GM19324 (cell line): Measurements from ENCODE around the gene HLA-DMB.
"Not testable (repeated sequence)": the region's sequence is repeated elsewhere in the genome, so short reads cannot be mapped to it uniquely, and the experiment has no call there.

Source experiments
- ATAC-seq: cut with Tn5 transposase; IDR thresholded peaks from one replicate; pipeline ENCODE4 v1.9.1; 2021; ENCODE audit warnings: mild to moderate bottlenecking, moderate library complexity; ENCODE audit not compliant: unreplicated experiment, low FRiP score

The HLA-DMB gene

DNA sequence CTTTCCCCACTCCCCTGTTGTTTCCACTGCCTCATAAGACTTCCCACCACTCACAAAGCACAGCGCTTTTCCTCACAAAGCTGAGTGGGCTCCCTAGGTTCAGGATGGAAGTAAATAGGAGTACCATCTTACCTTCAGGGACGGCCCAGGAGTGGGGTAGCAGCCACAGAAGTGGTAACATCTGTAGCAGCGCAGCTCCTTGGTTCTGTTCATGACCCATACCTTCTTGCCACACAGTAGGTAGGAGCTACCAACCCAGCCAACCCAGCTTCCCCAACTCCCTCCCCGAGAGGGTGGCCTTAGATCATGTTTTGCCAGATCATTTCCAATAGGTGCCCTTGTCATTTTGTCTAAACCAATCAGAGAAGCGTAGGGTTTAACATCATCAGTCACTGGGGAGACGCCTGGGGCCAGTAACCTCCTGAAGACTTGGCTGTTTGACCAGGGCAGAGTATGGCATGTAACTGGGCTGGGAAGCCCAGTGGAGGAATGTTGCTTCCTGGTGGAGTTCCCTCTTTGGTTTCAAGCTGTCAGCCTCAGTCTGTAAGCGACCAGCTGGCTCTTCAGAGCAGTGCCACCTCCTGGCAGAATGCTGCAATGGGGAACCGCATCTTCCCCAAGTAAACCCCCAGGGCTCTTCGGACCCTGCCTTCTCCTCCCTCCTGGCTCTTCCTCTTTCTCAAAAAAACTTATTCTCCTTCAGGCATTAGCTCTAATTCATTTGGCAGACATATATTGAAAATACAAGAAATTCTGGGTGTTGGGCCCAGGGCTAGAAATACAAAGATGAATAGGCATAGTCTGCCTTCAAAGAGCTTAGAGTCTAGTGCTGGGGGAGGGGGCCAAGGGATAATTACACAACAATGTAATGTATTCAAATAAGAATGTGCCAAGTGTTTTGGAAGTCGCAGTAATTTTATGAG is 12.2 kb upstream of the HLA-DMB start, which contains the start of gene HLA-DMA:
Gene HLA-DMA, minus strand, starts transcription at position 281 of the 923 bp plus-strand sequence. Its CDS starts 61 bp downstream, at position 220.
- peak; percentile 83 for ATAC-seq

DNA sequence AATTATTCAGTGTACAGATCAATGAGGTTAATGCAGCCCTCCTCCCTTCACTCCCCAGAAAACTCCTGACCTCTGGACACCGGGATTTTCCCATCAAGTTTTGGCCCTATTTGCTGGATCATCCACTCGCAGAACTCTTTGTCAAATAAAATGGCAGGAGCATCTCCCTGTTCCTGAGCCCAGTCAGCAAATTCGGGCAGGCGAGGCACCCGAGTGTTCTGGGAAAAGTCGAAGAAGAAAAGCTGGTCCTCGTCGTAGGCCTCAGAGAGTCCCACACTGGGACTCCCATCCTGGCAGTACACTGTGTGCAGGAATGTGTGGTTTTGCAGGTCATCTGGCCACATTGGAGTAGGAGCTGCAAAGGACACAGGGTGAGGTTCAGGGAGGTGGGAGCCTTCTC is 9.6 kb upstream of the HLA-DMB start:
- ATAC-seq: no peak

DNA sequence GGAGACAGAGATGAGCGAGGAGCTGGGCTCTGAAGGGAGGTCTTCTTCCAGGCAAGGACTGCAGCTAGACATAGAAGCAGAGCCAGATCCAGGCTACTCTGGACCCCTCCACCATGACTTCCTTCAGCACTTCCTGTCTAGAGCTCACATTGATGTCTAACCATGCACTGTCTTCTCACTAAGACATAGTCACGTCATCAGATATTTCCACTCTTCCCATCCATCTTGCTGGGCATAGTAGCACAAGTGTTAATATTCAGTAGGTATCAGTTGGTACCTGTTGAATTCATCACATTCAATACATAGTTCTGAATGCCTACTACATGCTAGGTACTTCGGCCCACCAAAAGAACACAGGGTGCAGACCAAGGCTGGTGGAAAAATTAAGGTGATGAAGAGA is 9.2 kb upstream of the HLA-DMB start:
- ATAC-seq: no peak

DNA sequence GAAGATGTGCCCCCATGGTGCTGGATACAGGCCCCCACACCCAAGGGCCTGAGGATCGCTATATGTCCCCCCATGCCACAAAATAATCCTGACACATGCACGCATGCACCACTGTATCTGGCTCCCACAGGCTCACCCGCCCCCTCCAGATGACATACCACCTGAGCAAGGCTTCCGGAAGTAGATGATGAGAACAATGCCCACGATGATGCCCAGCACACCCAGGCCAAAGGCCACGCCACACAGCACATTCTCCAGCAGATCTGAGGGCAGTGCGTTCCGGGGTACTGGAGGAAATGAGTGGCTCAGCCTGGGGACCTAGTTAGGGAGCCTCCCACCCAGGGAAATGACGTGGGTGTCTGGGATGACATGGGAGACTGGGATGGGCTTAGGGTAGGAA is 8.3 kb upstream of the HLA-DMB start:
- ATAC-seq: no peak

DNA sequence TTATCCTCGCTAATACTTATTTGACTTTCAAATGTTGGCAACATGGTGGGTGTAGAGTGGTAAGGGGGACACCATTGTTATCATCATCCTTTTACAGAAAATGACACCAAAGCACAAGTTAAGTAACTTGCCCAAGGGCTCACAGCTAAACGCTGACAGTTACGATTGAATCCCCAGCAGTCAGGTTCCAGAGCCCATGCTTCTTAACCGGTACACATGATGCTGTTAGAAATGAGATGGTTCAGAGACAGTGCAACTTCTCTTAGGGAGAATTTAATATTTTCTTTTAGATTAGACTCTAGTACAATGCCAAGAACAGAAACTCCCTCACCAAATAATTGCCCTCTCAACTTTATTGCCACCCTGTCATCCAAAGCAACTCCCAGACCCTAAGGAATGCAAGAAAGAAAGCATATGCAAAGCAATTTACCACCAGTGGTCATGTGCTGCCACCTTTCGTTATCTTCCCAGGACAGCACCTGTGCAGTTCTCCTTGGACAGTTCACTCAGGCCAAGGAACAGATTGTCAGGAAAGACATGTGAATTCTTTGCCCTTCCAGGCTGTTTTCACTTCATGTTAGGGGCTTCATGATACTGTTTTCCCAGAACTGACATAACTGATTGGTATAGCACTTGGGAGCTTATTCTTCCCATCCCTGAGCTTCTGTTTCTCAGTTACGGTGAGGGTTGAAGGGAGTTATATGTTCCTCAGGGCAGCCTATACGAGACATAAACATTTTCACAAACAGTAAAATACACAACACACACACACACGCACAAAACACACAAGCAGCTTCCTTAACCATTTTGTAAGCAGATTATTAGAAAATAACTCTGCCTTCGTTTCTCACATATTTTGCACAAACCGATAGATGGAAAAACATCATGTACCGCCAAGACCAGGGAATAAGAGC is 7.0 kb upstream of the HLA-DMB start:
- ATAC-seq: no peak

DNA sequence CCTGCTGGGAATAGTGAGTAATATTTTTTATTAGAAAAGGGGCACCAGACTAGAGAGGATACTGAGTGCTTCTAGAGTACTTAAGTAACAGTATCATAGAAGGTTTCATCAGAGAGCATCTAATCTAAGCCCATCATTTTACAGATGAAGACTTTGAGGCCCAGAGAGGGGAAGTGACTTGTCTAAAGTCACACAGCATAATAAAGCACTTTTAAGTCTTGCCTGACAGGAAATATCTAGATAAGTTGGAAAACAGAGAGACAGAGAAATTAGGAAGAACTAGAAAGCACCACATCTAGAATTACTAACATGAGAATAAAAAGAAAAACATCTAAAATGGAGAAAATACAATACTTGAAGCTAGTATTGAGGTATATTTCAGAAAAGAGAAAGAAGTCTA is 6.1 kb upstream of the HLA-DMB start:
- no peak for ATAC-seq

DNA sequence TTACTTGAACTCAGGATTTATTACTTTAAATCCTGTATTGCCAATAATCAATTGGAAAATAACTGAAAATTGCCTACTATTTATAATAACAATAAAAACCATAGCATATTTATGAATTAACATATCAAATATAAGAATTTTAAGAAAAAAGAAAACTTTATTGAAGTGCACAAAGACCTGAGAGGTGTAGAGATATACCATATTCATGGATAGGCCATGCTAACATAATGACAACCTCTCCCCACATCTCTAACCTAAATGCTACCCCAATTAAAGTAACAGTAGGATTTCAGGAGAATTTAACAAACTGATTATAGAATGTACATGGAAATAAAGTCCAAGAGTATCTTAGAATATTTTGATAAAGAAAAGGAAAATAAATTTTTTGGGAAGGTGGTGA is 5.1 kb upstream of the HLA-DMB start:
- no peak for ATAC-seq

DNA sequence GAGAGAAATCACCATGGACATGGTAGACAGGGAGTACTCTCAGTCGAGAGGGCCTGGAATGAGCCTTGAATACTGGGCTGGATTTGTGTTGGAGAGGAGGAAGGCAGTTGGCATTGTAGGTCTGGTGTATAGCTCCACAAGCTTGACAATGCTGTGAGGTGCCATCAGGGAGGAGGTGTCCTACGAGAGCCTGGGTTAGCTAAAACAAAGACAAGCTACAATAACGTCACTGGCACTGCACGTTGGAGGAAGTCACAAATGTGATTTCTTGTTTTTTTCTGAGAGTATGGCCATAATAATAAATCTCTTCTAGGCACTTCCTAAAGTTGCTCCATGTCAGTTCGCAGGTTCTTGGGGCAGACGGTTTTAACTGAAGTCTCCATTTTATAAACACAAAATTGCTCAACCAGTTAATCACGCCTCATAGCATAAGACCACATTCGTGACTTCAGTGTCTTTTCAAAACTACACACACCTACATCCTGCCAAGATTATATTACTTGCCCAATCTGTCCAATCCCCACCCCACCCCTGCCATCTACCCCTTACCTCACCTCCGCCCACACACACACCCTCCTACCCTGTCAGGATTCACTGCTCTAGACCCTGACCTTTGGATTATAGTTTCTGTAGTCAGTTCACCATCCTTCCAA is 4.4 kb upstream of the HLA-DMB start:
- no peak for ATAC-seq

DNA sequence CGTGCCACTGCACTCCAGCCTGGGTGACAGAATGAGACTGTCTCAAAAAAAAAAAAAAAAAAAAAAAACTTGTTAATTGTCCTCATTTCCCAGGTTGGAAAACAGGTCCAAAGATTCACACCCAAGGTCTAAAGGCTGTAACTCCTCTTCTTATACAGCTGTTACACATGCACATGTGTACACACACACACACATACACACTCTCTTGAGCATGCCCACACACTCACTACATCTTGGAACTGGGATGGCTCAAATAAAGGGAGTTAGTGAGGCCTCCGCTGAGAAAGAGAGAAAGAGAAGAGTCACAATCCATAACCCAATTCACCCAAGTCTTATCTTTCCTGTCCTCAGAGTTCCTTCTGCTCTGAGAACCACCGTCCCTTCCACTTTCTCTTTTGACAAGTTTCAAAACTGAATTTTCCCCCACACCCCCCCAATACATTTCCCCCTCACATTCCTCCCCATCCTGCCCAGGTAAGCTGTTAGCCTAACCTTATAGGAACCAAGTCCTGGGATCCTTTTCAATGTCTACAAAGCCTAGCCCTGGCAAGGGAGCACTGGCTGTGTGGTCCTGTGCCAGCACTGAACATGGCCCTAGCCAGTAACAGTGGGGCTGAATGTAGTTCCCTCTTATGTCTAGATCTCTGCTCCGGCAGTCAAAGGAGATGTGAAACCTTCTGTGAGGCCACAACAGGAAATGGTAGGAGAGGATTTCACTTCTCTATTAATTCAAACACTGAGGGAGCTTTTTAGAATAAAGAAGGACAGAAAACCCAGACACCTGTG is 3.2 kb upstream of the HLA-DMB start:
- peak; percentile 45 for ATAC-seq

DNA sequence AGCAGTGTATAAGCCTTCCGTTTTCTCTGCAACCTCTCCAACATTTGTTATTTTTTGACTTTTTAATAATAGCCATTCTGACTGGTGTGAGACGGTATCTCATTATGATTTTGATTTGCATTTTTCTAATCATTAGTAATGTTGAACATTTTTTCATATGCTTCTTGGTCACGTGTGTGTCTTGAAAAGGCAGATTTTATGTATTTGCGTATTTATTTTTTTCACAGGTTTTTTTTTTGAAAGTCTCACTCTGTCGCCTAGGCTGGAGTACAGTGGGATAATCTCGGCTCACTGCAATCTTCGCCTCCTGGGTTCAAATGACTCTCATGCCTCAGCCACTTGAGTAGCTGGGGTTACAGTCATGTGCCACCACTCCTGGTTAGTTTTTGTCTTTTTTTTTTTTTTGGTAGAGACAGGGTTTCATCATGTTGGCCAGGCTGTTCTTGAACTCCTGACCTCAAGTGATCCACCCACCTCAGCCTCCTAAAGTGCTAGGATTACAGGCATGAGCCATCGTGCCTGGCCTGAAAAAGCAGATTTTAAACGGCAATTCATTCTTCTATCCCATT is 1.8 kb upstream of the HLA-DMB start:
- not testable (repeated sequence) for ATAC-seq

DNA sequence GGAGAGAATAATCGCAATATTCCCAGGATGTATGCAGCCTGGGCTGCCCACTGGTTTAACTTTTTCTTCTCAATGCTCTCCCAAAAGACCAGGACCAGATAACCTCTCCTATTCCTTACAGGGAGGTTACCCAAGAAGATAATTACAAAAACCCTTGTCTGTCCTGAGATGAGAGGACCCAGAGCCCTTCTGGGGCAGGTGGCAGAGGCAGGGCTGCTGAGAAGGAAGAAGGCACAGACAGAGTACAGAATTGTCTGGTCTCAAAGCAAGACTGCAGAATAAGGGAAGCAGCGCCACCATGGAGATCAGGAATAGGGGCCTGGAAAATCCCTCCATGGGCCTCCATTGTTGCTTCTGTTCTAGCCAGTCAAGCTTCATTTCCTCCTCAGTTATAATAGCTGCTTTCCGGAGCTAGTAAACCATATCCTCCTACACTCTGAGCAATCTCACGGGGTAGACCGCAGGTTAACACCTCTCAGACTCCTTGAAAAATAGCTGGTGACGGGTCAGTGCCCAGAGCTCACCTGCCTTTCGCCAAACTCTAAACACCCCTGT is 463 bp upstream of the HLA-DMB start:
- peak; percentile 54 for ATAC-seq

DNA sequence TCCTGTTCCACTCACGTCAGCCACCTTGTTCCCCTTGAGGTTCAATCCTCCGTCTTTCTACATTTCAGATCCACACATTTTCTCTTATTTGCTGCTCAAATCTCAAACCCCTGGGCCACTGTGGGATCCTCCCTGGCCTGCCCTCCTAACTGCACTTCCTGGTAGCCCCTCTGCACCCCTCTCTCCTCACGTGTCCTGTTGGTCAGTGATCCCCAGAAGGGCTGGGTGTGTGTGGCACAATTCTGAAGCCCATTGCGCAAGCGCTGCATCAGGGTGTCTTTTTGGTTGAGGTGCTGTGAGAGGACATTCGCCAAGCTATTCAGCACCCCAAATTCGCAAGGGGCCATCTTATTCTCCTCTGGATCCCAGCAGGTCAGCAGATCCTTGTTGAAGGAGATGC is 2.3 kb downstream of the HLA-DMB start:
- no peak for ATAC-seq

DNA sequence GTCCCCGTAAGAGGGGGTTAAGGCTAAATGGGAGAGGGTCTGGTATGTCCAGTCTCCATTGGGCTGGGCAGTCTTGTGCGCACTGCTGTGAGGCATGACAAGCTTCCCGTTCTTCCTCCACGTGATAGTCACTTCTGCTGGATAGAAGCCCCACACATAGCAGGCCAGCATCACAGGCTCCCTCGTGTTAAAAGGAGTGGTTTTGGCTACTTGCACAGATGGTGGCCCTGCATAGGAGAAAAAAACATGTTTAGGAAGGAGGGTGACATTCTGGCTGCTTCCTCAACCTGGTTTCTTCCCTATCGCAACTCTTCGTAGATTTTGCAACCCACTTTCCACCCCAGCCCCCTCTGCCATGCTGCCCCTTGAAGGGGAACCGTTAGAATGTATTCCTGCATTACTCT is 3.6 kb downstream of the HLA-DMB start:
- ATAC-seq: no peak

DNA sequence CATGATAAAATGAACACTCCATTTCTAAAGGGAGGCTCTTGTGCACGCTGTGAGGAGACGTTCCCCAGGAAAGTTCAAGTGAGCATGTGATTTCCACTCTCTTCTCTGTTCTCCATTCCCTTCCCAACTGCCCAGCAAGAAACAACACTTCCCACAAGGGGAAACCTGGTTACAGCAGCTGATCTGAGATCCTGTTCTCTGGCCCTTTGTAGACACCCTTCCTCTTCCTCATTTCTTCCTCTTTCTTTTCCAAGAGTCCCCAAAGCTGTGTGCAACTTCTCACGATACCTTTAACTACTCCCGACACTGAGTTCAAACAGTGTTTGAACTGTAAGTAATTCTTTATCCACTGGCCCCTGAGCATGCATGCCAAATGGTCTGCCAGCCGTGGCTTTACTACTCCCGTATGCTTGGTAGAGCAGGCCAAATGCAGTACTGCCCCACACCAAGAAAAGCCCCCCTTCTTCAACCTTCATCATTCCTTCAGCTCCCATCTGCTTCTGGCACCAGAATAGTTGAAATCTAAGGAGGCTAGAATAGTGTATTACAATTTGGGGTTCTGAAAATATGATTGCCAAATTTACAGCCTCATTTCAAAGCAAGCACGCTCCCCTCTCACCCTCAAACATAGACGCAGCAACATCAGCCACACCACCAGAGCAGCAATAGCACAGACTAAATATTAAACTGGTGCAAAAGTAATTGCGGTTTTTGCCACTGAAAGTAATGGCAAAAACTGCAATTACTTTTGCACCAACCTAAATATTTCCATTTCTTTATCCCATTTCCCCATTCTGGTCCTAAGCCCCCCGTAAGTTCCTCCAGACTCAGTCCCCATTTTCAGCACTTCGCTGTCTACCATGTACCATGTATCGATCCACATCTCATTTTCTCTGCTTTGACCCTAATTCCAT is 4.3 kb downstream of the HLA-DMB start:
- no peak for ATAC-seq

DNA sequence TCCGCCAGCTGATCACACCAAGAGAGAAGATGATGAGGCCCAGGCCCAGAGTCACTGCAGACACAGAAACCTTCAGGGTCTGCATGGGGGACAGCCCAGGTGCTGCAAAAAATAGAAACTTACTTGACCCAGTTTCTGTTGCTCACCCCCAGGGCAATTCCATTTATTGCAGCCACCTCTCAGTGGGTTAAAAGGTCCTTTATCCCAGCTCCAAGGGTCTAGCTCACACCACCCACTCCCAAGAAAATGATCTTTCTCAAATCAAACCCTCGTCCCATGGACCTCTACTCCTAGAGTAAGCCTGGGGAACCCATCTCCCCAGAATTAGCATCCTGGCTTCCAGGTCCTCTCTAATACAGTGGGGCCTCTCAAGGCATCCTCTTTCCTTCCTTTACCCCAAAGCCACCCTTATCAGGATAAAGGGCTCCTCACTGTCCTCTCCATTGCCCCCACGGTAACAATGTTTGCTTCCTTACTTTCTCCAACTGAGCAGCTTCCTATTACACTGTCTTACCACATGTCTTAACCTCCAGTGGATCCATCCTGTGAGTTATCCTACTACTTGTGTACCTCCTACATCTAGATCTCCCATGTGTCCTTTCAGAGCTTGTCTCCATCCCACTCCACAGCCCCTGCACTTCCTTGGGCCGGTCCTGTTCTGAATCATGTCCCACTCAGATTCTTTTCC is 5.1 kb downstream of the HLA-DMB start:
- ATAC-seq: no peak

DNA sequence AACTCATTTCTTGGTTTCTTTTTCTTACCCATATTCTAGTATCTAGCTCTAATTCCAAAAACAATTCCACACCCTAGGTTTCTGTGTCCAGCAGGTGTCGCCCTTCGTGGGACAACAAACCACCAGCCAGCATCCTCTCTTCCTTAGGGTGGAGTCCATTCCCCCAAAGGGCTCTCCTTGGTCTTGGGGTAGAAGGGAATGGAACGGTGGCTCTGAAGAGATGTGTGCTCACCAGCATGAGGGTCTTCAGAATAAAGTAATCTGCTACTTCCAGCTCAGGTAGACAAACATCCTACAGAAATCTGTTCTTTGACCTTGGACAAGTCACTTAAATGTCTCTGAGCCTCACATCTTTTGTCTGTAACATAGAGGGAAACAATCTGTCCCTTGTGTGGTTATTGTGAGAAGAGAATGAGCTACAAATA is 7.2 kb downstream of the HLA-DMB start:
- ATAC-seq: no peak

DNA sequence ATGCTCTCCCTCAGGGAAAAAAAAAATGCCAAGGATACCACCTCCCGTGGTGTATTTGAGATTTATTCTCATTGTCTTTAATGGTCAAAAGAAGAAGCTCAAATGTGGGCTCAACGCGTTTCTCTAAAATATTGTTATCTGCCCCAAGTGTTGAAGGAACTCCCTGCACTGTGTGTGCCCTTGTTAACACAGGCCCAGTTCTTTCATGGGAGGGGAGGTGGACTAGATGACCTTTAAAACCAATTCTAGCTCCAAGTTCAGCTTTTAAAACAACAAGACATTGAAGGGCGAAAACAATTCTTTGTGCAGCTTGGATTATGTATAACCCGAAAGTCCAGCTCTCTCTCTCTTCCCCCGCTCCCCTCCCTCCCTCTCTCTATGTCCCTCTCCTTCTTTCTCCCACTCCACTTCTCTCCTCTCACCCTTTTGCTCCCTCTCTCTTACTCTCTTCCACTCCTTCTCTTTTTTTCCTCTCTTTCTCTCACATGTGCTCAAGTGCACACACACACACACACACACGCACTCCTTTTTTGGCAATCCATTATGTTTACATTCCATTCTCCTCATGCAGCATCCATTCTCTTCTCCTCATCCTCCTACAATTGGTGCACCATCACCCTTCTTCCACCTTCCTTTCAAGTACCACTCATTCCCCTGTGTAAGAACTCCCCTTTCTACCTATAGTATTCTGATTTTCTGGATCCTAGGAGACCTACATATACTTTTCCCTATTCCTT is 8.5 kb downstream of the HLA-DMB start:
- no peak for ATAC-seq
